Skin of body (tissue), 2 donors: ENCODE results near the gene MEPCE. TPM values are rescaled to one million over a fixed set of nuclear protein-coding genes. Genes with fewer than 3 reads are reported as not detected.
"Not testable (repeated sequence)": the region's sequence is repeated elsewhere in the genome, so short reads cannot be mapped to it uniquely, and the experiment has no call there.

Source experiments
- DNase-seq: peaks from one replicate; lab custom pipeline; 2025; lab: John Stamatoyannopoulos, UW
- total RNA-seq: library from RNA; depleted of rRNA; stranded (reverse); fragments of >200 nt; gene quantifications from one replicate; pipeline ENCODE4 v1.2.3, GENCODE V29; 2014

Gene MEPCE
- total RNA-seq, 1 donor from 2014 or later: 16.2 TPM

DNA sequence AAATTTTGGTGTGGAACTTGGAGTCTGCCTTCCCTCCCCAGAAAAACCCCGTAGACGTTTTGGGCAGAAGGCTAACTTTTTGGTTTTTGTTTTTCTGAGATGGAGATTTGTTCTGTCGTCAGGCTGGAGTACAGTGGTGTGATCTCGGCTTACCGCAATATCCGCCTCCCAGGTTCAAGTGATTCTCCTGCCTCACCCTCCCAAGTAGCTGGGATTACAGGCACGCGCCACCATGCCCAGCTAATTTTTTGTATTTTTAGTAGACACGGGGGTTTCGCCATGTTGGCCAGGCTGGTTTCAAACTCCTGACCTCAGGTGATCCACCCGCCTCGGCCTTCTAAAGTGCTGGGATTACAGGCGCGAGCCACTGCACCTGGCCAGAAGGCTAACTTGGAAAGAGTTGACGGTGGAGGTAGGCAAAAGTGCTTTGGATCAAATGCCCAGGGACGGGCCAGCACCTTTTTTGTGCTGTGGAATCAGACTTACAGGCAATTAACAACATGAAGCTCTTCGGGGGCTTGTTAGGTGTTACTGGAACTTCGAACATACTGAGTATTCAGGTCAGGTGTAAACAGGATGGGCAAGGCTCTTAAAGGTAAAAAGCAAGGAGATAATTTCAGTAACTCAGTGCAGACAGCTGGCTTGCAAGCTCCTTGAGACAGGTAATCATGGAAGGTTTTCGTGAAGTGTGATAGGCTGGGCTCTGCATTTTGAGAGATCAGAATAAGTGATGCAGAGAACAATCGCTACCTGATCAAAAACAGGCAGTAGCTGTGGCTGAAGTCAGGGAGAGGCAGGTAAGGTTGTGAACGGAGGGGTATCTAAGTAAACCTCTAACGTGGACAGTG lies 4.9 kb downstream of the MEPCE start:
- no peak for DNase-seq

DNA sequence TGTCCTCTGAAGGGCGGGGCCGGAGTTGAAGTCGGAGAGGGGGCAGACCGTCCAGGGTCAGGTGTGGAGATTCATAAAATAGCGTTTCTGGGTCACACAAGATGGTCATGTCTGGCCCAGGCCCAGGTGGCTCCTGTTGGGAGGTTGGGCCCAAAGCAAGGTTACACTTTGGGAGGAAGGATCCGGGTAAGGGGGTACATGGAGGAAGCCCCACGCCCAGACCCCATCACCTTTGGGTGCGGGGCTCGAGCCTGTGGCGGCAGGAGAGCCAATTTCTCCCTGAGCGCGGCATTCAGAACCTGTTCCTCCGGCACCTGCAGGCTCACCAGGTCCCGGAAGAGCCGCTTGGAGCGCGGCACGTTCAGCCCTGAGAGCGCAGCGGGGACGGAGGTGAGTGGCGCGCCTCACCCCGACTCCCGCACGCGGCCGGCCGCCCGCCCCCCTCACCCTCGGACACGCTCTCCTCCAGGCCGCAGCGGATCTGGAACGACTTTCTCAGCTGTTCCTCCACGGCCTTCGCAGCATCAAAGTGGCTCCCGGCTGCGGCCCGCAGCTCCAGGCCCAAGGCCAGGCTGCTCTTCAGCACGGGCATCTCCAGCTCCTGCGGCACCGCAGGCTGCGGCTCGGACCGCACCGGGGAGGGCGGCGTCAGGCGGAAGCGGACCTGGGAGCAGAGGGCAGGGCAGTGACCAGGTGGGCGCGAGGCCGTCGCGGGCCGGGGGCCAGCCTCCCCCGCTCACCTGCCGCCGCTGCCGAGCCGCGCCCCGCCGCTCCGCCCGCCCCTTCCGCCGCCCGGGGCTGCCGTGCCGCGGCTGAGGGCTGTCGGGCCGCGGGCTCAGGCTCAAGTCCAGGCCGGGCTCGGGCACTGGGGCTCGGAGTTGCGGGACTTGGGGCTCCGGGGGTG lies 6.0 kb downstream of the MEPCE start:
- no peak for DNase-seq

DNA sequence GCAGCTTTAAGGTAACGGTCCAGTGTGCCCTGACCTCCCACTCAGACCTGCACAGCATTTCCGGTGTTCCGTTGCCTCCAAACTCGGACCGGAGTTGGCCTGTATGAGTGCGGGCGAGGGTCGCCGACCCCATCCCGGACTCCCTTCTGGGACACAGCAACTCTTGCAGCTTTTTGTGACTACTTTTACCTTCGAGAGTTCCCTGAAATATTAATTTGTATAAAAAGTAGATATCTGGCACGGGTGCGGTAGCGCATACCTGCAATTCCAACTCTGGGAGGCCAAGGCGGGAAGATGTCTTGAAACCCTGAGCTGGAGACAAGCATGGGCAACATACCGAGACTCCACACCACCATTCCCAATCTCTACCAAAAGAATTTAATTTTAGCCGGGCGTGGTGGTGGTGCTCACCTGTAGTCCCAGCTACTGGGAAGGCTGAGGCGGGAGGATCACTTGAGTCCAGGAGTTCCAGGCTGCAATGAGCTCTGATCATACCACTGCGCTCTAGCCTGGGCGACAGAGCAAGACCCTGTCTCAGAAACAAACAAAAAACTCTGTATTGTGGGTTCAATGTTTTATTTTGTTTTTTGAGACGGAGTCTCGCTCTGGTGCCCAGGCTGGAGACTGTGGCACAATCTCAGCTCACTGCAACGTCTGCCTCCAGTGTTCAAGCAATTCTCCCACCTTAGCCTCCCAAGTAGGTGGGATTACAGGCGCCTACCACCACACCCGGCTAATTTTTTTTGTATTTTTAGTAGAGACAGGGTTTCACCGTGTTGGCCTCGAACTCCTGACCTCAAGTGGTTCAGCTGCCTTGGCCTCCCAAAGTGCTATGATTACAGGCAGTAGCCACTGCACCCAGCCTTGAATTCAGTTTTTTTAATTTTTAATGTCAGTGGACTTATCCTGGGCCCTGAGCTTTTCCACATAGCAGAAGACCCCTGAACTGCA lies 7.8 kb downstream of the MEPCE start:
- no peak for DNase-seq

DNA sequence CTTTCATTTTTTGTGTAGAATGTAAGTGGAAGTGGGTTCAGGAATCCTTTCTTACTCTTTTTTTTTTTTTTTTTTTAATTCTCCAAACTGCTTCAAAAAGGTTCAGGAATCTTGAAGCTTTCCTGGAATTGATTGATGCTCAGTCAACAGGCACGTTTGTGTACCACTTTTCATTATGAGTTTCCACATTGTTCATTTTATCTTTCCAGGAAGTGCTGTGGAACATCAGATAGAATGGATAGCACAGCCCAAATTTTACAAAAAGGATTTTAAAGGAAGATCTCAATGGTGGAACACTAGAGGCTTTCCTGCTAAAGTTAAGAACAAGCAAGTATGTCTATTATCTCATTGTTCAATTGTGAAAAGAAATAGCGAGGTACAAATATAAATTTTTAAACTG lies 8.5 kb downstream of the MEPCE start:
- DNase-seq: no peak

DNA sequence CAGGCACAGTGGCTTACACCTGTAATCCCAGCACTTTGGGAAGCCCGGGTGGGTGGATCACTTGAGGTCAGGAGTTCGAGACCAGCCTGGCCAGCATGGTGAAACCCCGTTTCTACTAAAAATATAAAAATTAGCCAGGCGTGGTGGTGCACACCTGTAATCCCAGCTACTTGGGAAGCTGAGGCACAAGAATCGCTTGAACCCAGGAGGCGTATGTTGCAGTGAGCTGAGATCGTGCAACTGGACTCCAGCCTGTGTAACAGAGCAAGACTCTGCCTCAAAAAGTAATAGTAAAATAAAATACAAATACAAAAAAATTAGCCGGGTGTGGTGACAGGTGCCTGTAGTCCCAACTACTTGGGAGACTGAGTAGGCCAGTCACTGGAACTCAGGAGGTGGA lies 9.1 kb downstream of the MEPCE start:
- not testable (repeated sequence) for DNase-seq

DNA sequence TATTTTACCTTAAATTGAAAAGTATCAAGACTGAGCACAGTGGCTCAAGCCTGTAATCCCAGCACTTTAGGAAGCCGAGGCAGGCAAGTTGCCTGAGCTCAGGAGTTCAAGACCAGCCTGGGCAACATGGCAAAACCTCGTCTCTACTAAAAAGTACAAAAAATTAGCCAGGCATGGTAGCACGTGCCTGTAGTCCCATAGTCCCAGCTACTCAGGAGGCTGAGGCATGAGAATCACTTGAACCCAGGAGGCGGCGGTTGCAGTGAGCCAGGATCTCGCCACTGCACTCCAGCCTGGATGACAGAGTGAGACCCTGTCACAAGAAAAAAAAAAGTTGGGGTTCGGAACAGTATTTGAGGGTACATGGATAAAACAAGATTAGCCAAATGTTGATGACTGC lies 9.6 kb downstream of the MEPCE start:
- DNase-seq: not testable (repeated sequence)

DNA sequence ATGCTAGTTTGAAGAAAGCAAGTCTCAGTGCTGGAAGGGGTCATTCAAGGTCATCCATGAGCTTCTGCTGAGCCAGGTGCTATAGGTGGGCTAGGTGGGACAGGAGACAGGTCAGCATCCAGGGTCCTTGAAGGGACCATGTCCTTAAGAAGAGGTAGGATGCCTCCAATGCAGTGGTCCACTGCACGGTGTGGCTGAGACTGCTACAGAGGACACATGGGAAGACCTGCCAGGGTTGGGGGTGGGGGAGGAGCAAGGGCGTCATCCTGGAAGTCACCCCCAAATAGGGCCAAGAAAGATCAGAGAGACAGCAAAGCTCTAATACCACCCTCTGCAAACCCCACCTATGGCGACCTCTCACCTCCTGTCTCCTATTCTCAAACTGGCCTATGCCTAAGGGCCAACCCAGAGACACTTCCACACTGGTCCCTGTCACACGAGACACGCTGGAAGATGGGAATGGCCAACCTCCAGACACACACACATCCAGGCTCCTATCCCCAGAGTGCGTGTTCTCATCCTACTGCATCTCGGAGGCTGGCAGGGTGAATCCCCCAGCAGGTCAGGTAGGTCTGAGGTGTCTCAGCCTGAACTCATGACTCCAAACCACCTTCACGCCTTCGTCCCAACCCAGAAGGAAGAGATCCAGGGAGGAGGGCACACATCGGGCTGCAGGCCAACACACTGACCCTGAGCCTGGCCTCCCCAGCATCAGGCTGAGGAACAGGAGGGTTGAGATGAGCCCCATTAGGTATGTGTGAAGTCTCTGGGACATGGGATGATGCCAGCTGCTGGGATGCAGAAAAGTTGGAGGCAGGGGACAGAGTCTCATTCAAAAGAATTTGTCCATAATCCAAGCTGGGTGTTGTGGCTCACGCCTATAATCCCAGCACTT lies 12.3 kb downstream of the MEPCE start:
- DNase-seq: no peak

DNA sequence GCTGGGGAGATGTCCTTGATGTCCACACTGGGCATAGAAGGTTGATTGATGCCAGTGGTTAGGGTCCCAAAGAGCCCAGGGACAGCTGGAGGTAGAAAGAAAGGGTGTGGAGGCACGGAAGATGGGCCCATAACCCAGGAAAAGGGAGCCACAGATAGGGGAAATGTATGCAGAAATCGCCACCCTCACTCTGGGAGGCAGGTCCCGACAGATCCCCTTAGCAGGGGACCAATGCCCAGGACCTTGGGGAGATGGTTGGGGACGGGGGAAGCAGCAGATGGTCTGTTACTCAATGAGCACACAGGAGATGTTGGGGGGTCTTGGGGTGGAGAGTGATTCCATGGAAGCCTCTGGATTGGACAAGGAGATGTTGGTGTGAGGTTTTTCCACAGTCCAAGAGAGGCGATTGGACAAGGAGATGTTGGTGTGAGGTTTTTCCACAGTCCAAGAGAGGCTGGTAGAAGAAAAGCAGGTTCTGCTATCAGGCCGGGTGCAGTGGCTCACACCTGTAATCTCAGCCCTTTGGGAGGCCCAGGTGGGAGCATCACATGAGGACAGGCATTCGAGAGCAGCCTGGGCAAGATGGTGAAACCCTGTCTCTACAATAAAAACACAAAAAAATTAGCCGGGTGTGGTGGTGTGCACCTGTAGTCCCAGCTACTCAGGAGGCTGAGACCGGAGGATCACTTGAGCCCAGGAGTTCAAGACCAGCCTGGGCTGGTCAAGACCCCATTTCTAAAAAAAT lies 13.6 kb downstream of the MEPCE start:
- DNase-seq: no peak

DNA sequence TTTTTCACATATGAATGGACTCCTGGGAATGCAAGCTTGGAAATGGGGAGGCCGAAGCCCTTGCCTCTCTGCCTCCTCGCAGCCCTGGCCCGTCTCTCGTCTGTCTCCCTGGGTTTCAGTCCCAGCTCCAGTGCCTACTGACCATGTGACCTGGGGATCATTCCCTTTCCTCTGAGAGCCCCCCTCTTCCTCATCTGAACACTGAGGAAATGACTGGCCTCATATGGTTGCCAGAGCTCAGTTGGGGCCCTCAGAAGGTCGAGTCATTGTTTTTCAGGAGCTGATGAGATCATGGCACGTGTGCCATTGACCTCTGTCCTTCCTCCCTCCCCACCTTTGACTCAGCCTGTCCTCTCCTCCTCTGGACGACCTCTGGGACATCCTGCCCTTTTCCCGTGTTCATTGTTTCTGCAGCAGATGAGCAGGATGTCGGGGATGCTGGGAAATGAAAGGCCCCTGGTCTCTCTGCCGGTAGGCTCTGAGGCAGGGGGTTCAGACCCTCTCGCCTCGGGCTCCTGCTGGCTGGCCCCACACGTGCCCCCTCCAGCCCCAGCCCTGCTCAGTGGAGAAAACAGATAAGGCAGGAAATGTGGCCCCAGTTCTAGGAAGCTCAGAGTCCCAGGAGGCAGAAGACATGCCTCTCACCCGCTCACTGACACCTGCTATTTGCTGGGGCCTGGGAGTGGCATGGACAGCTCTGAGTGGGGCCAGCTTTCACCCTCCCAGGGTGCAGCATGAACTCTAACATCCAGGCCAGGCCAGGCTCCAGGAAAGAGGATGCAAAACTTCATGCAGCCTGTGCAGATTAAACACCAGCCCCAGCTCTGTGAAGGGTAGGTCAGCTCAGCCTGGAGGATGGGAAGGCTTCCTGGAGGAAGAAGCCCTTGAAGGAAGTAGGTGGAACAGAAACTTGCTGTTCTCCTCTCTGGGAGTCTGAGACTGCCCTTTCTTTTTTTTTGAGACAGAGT lies 15.0 kb downstream of the MEPCE start:
- peak; percentile 61 for DNase-seq

DNA sequence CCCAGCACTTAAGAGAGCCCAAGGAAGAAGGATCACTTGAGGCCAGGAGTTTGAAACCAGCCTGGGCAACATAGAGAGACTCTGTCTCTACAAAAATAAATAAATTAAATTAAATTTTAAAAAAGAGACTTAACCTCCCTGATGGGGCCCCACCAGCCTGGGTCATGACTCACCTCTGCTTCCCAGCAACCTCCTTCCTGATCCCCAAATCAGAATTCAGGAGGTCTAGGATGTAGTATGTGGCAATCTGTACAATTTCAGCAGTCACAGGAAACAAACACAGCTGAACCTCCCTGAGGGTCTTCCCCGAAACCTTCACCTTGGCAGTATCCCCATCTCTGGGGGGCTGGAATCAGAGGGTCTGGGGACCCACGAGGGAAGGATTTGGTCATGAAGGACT lies 16.4 kb downstream of the MEPCE start:
- no peak for DNase-seq

DNA sequence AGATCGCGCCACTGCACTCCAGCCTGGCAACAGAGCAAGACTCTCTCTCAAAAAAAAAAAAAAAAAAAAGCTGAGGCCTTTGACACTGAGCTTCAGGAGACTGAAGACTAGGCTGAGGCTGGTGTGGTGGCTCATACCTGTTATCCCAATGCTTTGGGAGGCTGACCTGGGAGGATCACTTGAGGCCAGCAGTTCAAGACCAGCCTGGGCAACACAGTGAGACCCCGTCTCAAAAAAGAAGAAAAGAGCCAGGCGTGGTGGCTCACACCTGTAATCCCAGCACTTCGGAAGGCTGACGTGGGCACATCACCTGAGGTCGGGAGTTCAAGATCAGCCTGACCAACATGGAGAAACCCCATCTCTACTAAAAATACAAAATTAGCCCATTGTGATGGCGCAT lies 17.7 kb downstream of the MEPCE start:
- DNase-seq: not testable (repeated sequence)

DNA sequence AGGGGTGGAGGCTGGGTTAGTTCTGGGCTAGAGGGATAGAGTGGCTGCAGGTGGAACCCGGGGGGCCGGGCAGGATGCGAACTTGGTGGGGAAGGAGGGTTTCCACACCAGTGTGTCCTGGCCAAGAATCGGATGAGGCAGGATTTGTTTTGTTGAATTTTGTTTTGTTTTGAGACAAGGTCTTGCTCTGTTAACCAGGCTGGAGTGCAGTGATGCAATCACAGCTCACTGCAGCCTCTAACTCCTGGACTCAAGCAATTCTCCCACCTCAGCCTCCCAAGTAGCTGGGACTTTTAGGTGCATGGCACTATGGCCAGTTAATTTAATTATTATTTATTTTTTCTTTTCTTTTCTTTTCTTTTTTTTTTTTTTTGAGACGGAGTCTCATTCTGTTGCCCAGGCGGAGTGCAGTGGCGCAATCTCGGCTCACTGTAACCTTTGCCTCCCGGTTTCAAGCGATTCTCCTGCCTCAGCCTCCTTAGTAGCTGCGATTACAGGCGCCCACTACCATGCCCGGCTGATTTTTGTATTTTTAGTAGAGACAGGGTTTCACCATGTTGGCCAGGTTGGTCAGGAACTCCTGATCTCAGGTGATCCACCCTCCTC lies 19.7 kb downstream of the MEPCE start:
- DNase-seq: no peak

DNA sequence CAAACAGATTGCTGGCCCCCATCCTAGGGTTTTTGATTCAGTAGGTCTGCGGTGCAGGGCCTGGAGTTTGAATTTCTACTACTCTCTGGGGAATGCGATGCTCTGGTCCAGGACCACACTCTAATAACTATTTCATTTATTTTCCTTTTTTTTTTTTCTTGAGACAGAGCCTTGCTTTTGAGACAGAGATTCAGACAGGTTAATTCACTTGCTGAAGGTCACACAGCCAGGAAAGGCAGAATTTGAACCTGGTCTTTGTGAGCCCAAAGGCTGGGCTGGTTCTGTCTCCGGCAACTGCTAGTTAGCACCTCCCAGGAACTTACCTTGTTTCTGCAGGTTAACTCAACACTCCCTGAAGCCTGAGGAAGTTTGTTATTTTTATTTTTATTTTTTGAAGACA lies 22.9 kb downstream of the MEPCE start:
- DNase-seq: no peak

DNA sequence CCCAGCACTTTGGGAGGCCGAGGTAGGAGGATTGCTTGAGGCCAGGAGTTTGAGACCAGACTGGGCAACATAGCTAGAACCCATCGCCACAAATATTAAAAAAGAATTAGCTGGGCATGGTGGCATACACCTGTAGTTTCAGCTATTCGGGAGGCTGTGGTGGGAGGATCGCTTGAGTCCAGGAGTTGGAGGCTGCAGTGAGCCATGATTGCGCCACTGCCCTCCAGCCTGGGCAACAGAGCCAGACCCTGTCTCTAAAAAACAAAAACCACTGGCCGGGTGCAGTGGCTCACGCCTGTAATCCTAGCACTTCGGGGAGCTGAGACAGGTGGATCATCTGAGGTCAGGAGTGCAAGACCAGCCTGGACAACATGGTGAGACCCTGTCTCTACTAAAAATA lies 24.2 kb downstream of the MEPCE start:
- DNase-seq: not testable (repeated sequence)

DNA sequence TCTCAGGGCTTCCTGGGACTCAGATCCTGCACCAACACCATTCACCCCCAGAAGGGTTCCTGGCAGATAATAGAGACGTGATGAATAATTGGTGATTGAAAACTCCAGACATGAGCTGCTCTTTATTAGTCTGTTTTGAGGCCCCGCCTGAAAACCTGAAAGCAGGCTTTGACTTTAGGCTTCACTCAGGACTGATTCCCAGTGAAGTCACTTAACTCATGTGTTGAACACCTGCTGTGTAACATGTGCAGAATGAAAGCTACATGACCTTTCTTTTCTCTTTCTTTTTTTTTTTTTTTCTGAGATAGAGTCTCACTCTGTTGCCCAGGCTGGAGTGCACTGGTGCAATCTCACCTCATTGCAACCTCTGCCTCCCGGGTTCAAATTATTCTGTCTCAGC lies 25.6 kb downstream of the MEPCE start:
- no peak for DNase-seq

DNA sequence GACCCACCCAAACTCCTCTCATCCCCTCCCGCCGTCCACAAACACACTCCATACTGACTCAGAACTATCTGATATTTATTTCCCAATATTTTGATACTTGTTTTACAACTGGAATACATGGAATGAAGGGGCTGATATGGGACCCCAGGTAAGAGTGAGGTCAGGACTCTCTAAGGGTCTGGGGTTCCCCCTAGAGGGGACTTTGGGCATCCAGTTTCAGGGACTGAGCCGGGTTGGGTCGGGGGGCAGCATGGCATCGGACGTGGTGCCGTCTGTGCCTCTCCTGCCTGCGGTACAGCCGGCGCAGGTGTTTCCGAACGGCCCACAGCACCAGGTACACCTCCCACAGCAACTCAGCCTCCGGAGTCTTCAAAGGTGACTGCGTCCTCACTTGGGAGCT lies 26.9 kb downstream of the MEPCE start:
- no peak for DNase-seq

DNA sequence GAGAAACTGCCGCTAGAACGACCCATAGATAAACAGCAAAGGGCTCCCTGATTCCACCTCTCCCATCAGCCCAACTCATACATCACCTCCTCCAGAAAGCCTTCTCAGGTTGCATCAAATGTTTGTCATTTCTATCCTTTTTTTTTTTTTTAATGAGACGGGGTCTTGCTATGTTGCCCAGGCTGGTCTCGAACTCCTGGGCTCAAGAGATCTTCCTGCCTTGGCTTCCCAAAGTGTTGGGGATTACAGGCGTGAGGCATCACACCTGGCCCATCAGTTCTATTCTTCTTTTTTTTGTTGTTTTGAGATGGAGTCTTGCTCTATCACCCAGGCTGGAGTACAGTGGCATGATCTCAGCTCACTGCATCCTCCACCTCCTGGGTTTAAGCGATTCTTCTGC lies 27.4 kb downstream of the MEPCE start:
- no peak for DNase-seq

DNA sequence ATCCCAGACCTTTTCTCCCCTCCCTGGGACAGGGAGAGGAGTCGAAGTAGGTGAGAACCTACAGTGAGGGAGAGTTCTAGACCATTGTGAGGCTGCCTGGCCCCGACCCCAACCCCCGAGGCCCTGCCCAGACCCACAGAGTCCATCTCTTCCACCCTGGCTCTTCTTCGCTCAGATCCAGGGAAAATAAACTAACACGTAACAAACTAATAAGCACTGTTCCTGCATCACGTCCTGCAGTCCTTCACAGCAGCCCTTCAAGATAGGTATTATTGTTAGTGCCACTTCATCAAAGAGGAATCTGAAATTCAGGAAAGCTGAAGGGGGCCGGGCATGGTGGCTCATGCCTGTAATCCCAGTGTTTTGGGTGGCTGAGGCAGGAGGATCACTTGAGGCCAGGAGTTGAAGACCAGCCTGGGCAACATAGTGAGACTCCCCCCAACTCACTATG lies 34.6 kb downstream of the MEPCE start, which contains the start of gene SPACDR:
TSS of gene SPACDR (minus strand) at position 51 of the 451 bp plus-strand sequence. CDS start 235 bp downstream, outside the sequence.
- no peak for DNase-seq
